ENCODE measurements around the gene NLRP2B. TPM values are rescaled to one million over a fixed set of nuclear protein-coding genes. Genes with fewer than 3 reads are reported as not detected.

Gene NLRP2B
- total RNA-seq, 1 donor from 2014 or later: not detected

GRCh38 chrX:57674861-57675260 is 5.2 kb downstream of the NLRP2B start:
- peaks cover 3% of the 10 kb centered on the region for H3K36me3 Mint-ChIP-seq (ENCODE audit: low read depth)
- TF ChIP-seq, protein P1, sequence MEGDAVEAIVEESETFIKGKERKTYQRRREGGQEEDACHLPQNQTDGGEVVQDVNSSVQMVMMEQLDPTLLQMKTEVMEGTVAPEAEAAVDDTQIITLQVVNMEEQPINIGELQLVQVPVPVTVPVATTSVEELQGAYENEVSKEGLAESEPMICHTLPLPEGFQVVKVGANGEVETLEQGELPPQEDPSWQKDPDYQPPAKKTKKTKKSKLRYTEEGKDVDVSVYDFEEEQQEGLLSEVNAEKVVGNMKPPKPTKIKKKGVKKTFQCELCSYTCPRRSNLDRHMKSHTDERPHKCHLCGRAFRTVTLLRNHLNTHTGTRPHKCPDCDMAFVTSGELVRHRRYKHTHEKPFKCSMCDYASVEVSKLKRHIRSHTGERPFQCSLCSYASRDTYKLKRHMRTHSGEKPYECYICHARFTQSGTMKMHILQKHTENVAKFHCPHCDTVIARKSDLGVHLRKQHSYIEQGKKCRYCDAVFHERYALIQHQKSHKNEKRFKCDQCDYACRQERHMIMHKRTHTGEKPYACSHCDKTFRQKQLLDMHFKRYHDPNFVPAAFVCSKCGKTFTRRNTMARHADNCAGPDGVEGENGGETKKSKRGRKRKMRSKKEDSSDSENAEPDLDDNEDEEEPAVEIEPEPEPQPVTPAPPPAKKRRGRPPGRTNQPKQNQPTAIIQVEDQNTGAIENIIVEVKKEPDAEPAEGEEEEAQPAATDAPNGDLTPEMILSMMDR (conservative IDR thresholded peaks at IDR 0.05): no peak
- H3K27ac Mint-ChIP-seq (ENCODE audit: unreplicated experiment): no peak overlapping the region
- H3K4me1 Mint-ChIP-seq: no peaks in the 10 kb centered on the region
- no peaks in the 10 kb centered on the region for H3K27me3 Mint-ChIP-seq (ENCODE audit: low read depth)
- peaks cover 18% of the 10 kb centered on the region for H3K9me3 Mint-ChIP-seq
- H3K4me3 Mint-ChIP-seq: no peak overlapping the region
- no peak for DNase-seq (ENCODE audit: low read depth, low spot score)

DNA sequence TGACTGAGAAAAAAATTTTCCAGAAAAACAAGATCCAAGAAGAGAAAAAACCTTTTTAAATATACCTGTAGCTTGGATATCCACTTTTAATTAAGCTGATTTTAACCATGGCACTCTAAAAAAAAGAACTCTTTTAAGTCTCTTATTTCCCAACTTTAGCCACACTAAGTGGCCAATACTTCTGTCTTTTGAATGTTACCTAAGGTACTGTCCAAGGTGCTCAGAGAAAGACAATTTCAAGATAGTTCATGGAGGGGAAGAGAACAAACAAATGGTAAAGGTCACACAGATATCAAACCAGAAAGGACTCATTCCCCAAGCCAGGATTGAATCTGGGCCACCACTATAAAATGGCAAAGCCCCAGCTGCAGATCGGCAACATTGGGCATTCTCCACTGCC is 10.1 kb downstream of the NLRP2B start:
- no peaks in the 10 kb centered on the region for H3K4me1 Mint-ChIP-seq
- TF ChIP-seq, protein P1 (conservative IDR thresholded peaks at IDR 0.05): no peak
- H3K4me3 Mint-ChIP-seq: no peak overlapping the region
- peaks cover 14% of the 10 kb centered on the region for H3K9me3 Mint-ChIP-seq
- no peaks in the 10 kb centered on the region for H3K36me3 Mint-ChIP-seq (ENCODE audit: low read depth)
- DNase-seq (ENCODE audit: low read depth, low spot score): no peak
- no peak overlapping the region for H3K27ac Mint-ChIP-seq (ENCODE audit: unreplicated experiment)
- no peaks in the 10 kb centered on the region for H3K27me3 Mint-ChIP-seq (ENCODE audit: low read depth)

GRCh38 chrX:57667010-57667409 is 13.1 kb downstream of the NLRP2B start:
- H3K9me3 Mint-ChIP-seq: peaks cover 6% of the 10 kb centered on the region
- no peaks in the 10 kb centered on the region for H3K36me3 Mint-ChIP-seq (ENCODE audit: low read depth)

GRCh38 chrX:57655065-57655464 is 25.0 kb downstream of the NLRP2B start:
- H3K9me3 Mint-ChIP-seq: peaks cover 12% of the 10 kb centered on the region
- peaks cover 5% of the 10 kb centered on the region for H3K36me3 Mint-ChIP-seq (ENCODE audit: low read depth)
- DNase-seq (ENCODE audit: low read depth, low spot score): no peak

More at GRCh38 chrX:57667010-57667409, 13.1 kb downstream of the NLRP2B start:
- Mint-ChIP-seq H3K4me1 (no peaks in the 10 kb centered on the region), H3K27ac (ENCODE audit: unreplicated experiment) (no peak overlapping the region), H3K4me3 (no peak overlapping the region), H3K27me3 (ENCODE audit: low read depth) (no peaks in the 10 kb centered on the region)
- TF ChIP-seq, protein P1 (conservative IDR thresholded peaks at IDR 0.05): no peak
- DNase-seq (ENCODE audit: low read depth, low spot score): no peak

GRCh38 chrX:57652705-57653104 is 27.4 kb downstream of the NLRP2B start:
- H3K27me3 Mint-ChIP-seq (ENCODE audit: low read depth): no peaks in the 10 kb centered on the region
- H3K36me3 Mint-ChIP-seq (ENCODE audit: low read depth): peaks cover 5% of the 10 kb centered on the region
- H3K4me3 Mint-ChIP-seq: no peak overlapping the region
- peaks cover 15% of the 10 kb centered on the region for H3K9me3 Mint-ChIP-seq
- TF ChIP-seq, protein P1 (conservative IDR thresholded peaks at IDR 0.05): no peak
- peaks cover 5% of the 10 kb centered on the region for H3K4me1 Mint-ChIP-seq
- no peak for DNase-seq (ENCODE audit: low read depth, low spot score)
- no peak overlapping the region for H3K27ac Mint-ChIP-seq (ENCODE audit: unreplicated experiment)

More at GRCh38 chrX:57655065-57655464, 25.0 kb downstream of the NLRP2B start:
- Mint-ChIP-seq H3K4me3 (no peak overlapping the region), H3K27me3 (ENCODE audit: low read depth) (no peaks in the 10 kb centered on the region), H3K27ac (ENCODE audit: unreplicated experiment) (no peak overlapping the region), H3K4me1 (peaks cover 5% of the 10 kb centered on the region)
- TF ChIP-seq, protein P1 (conservative IDR thresholded peaks at IDR 0.05): no peak
